ENCODE results near the gene PLCL1. TPM values are rescaled to one million over a fixed set of nuclear protein-coding genes. Genes with fewer than 3 reads are reported as not detected.

Gene PLCL1
- total RNA-seq, 3 donors from 2014 or later (not counting 1 experiment from before 2014, with no cell fraction given) = 0.86 to 2.8 (median 1.1) TPM

DNA sequence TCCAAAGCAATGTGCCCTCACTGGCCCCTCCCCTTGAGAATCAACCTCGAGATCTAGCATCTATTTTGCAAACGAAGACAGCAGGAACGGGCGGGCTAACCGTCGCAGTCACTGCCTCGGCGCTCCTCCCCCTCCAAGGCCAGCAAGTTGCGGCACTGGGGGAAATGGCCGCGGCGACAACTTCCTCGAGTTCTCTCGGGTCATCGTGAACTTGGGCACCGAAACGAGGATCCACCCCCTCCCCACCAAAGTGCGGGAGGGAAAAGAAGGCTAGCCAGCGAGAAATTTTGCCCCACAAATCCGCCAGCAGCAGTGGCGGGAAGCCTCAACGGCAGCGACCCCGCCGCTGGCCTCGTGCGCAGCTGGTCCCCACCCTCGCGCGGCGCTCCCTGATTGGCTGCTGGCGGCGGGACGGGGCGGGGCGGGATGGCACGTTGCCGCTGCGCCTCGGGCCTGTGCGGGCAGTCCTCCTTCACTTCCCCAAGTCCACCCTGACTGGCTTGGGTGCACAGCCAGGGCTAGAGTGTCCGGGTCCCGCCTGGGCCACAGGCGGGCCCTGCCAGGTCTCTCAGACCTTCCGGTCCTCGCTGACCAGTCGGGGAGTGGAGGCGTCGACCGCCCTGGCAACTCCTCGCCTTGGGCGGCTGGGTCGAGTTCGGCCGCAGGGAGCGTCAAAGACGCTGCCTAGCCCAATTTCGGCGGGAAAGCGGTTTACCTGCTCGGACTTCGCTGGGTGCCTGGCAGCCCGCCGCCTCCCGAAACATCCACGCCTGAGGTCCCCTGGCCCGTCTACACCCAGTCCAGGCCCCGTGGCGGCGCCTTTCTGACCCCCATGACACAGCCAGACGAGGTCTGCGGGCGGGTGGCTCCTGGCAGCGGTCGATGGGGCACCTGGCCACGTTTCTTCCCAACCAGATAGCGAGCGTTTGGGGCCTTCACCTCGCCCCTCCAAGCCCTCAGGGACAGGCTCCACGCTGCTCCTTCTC lies 19.1 kb upstream of the PLCL1 start, which contains the start of gene BOLL:
BOLL (minus strand) TSS at position 364 of the 986 bp plus-strand sequence. CDS start 3,469 bp downstream, outside the sequence.
- H3K27me3 ChIP-seq (ENCODE audit: control insufficient read depth, insufficient read depth, low read length) = peaks cover 14% of the 10 kb centered on the region
- H3K27ac Mint-ChIP-seq = no peak within 1 kb of the TSS
- H3K4me1 ChIP-seq (ENCODE audit: control insufficient read depth, insufficient read depth, low read length) = peaks cover 15% of the 10 kb centered on the region
- WGBS (ENCODE audit: insufficient coverage) = 92% methylated on average over 80 of the region's 80 CpGs
- TF ChIP-seq, protein P1, sequence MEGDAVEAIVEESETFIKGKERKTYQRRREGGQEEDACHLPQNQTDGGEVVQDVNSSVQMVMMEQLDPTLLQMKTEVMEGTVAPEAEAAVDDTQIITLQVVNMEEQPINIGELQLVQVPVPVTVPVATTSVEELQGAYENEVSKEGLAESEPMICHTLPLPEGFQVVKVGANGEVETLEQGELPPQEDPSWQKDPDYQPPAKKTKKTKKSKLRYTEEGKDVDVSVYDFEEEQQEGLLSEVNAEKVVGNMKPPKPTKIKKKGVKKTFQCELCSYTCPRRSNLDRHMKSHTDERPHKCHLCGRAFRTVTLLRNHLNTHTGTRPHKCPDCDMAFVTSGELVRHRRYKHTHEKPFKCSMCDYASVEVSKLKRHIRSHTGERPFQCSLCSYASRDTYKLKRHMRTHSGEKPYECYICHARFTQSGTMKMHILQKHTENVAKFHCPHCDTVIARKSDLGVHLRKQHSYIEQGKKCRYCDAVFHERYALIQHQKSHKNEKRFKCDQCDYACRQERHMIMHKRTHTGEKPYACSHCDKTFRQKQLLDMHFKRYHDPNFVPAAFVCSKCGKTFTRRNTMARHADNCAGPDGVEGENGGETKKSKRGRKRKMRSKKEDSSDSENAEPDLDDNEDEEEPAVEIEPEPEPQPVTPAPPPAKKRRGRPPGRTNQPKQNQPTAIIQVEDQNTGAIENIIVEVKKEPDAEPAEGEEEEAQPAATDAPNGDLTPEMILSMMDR (IDR thresholded peaks at IDR 0.05) = no peak
- H3K4me3 ChIP-seq (ENCODE audit: low read length) = peak within 1 kb of the TSS; percentile 21
- intact Hi-C loops (cut with micrococcal nuclease) = no loop called here
- peaks cover 0 to 6% of the 10 kb centered on the region in 2 donors for H3K4me1 Mint-ChIP-seq
- H3K36me3 Mint-ChIP-seq = no peaks in the 10 kb centered on the region
- H3K36me3 ChIP-seq (ENCODE audit: control insufficient read depth, insufficient read depth, low read length) = no peaks in the 10 kb centered on the region
- H3K9me3 Mint-ChIP-seq = no peaks in the 10 kb centered on the region
- peak within 1 kb of the TSS; percentile 63 for H3K4me3 Mint-ChIP-seq
- ATAC-seq (no peak), DNase-seq (no peak)
- no peak within 1 kb of the TSS for H3K27ac ChIP-seq (ENCODE audit: low read length)
- H3K9me3 ChIP-seq (ENCODE audit: control insufficient read depth, insufficient read depth, low read length) = no peaks in the 10 kb centered on the region
- H3K27me3 Mint-ChIP-seq (ENCODE audit: low read depth in 2 of 2) = peaks cover 26 to 34% of the 10 kb centered on the region in 2 donors

DNA sequence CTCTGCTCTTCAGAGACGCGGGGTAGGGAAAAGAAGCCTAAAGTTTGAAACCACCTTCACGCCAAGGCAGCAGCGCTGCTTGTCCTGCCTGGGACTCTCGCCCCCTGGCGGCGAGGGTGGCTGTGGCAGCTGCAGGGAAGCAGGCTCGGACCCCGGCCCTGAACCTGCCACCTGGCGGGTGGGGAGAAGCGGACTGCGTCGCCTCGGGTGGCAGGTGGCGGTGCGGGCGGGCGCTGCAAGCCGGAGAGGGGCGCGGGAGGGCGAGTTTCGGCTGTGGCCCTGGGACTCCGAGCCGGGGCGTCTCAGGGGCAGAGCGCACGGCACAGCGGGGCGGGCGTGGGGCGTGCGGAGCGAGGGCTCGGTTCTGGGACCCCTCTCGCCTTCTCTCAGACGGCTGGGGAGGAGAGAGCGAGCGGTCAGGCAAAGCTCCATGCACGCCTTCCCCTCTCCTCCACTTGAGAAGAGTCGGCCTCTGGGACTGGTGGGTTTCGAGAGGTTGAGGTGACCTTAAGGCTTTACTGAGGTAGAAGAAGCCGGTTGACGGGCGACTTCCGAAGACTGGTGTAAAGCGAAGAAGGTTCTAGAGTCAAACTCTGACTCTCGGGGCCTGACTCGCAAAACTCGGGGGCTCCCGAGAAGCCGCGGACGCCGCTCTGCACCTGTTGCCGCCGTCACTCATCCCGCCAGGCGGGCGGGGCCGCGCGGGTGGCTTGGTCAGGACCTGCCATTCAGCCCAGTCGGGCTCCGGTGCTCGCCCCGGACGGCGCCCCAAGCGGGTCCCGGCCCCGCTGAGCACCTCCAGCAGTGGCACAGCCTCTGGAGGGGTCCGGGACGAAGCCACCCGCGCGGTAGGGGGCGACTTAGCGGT lies 18.1 kb upstream of the PLCL1 start:
- intact Hi-C loops (cut with micrococcal nuclease) = no loop called here
- Mint-ChIP-seq H3K27me3 (ENCODE audit: low read depth in 2 of 2) (peaks cover 26 to 44% of the 10 kb centered on the region in 2 donors), H3K27ac (no peak overlapping the region), H3K9me3 (no peaks in the 10 kb centered on the region), H3K36me3 (no peaks in the 10 kb centered on the region), H3K4me3 (peak overlapping the region; percentile 63), H3K4me1 (peaks cover 0 to 6% of the 10 kb centered on the region in 2 donors)
- Histone ChIP-seq H3K27me3 (ENCODE audit: control insufficient read depth, insufficient read depth, low read length) (peaks cover 14% of the 10 kb centered on the region), H3K36me3 (ENCODE audit: control insufficient read depth, insufficient read depth, low read length) (no peaks in the 10 kb centered on the region), H3K4me1 (ENCODE audit: control insufficient read depth, insufficient read depth, low read length) (peaks cover 15% of the 10 kb centered on the region), H3K4me3 (ENCODE audit: low read length) (peak overlapping the region; percentile 21), H3K27ac (ENCODE audit: low read length) (no peak overlapping the region), H3K9me3 (ENCODE audit: control insufficient read depth, insufficient read depth, low read length) (no peaks in the 10 kb centered on the region)
- DNase-seq (peak; percentile 23 to 73), ATAC-seq (peak; percentile 55 to 71 (median 58))
- TF ChIP-seq, protein P1 (IDR thresholded peaks at IDR 0.05) = peak; percentile 36
- WGBS (ENCODE audit: insufficient coverage) = 5% methylated on average over 79 of the region's 79 CpGs

DNA sequence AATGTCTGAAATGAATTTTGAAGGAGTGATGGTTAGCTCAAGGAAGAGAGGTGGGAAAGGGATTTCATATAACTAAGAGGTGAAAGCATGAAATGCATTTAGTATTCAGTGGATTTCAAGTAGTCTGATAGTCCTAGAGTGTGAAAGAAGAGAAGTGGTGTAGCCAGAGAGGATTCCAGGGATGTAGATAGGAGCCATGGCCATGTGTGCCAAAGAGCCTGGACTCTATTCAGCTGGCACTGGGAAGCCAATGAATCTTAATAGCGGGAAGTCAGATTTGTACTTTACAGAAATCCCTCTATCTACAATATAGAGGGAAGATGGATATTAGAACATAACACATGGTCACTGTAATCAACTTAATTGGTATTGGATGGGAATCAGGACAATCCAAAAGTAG lies 10.9 kb upstream of the PLCL1 start:
- no peaks in the 10 kb centered on the region for H3K9me3 Mint-ChIP-seq
- no peak overlapping the region for H3K27ac ChIP-seq (ENCODE audit: low read length)
- WGBS (ENCODE audit: insufficient coverage) = no CpG with 5 or more reads among the region's 1 CpG
- H3K27ac Mint-ChIP-seq = no peak overlapping the region
- H3K27me3 ChIP-seq (ENCODE audit: control insufficient read depth, insufficient read depth, low read length) = peaks cover 7% of the 10 kb centered on the region
- no peaks in the 10 kb centered on the region for H3K36me3 ChIP-seq (ENCODE audit: control insufficient read depth, insufficient read depth, low read length)
- intact Hi-C loops (cut with micrococcal nuclease) = no loop called here
- no peak overlapping the region for H3K4me3 ChIP-seq (ENCODE audit: low read length)
- no peaks in the 10 kb centered on the region for H3K9me3 ChIP-seq (ENCODE audit: control insufficient read depth, insufficient read depth, low read length)
- no peak overlapping the region for H3K4me3 Mint-ChIP-seq
- TF ChIP-seq, protein P1 (IDR thresholded peaks at IDR 0.05) = no peak
- H3K4me1 Mint-ChIP-seq = no peaks in the 10 kb centered on the region
- no peak for ATAC-seq
- H3K4me1 ChIP-seq (ENCODE audit: control insufficient read depth, insufficient read depth, low read length) = no peaks in the 10 kb centered on the region
- DNase-seq = no peak
- H3K27me3 Mint-ChIP-seq (ENCODE audit: low read depth in 2 of 2) = peaks cover 30 to 62% of the 10 kb centered on the region in 2 donors
- no peaks in the 10 kb centered on the region for H3K36me3 Mint-ChIP-seq
